ENCODE data around the gene TIAM1.
"Not testable (repeated sequence)": the region's sequence is repeated elsewhere in the genome, so short reads cannot be mapped to it uniquely, and the experiment has no call there.

The TIAM1 gene

GRCh38 chr21:31236528-31236927 lies 107.5 kb downstream of the TIAM1 start:
- no peak for DNase-seq

GRCh38 chr21:31235671-31236450 lies 108.2 kb downstream of the TIAM1 start:
- no peak for DNase-seq

GRCh38 chr21:31234936-31235335 lies 109.1 kb downstream of the TIAM1 start:
- DNase-seq = no peak

- no peak for DNase-seq
These were observed 110.3 kb downstream of the TIAM1 start for GRCh38 chr21:31233711-31234110.

GRCh38 chr21:31232344-31232743 lies 111.7 kb downstream of the TIAM1 start:
- DNase-seq = no peak

GRCh38 chr21:31230937-31231336 lies 113.1 kb downstream of the TIAM1 start:
- no peak for DNase-seq

- DNase-seq = not testable (repeated sequence)
These were observed 115.3 kb downstream of the TIAM1 start for GRCh38 chr21:31228723-31229122.

- DNase-seq = no peak
These were observed 118.3 kb downstream of the TIAM1 start for GRCh38 chr21:31225713-31226112.

GRCh38 chr21:31222142-31222541 lies 121.9 kb downstream of the TIAM1 start:
- no peak for DNase-seq

- no peak for DNase-seq
These were observed 123.0 kb downstream of the TIAM1 start for GRCh38 chr21:31221043-31221442.

GRCh38 chr21:31220575-31220974 lies 123.5 kb downstream of the TIAM1 start:
- DNase-seq = no peak

- DNase-seq = no peak
These were observed 125.0 kb downstream of the TIAM1 start for GRCh38 chr21:31218830-31219608.

GRCh38 chr21:31216206-31216605 lies 127.9 kb downstream of the TIAM1 start:
- DNase-seq = no peak

GRCh38 chr21:31213787-31214186 lies 130.3 kb downstream of the TIAM1 start:
- DNase-seq = no peak

GRCh38 chr21:31211836-31212235 lies 132.2 kb downstream of the TIAM1 start:
- no peak for DNase-seq

- no peak for DNase-seq
These were observed 138.6 kb downstream of the TIAM1 start for GRCh38 chr21:31205412-31205811.

GRCh38 chr21:31204801-31205200 lies 139.3 kb downstream of the TIAM1 start:
- no peak for DNase-seq

- DNase-seq = no peak
These were observed 140.5 kb downstream of the TIAM1 start for GRCh38 chr21:31203431-31204054.

- no peak for DNase-seq
These were observed 142.5 kb downstream of the TIAM1 start for GRCh38 chr21:31201548-31201947.

GRCh38 chr21:31201144-31201543 lies 142.9 kb downstream of the TIAM1 start:
- no peak for DNase-seq

- DNase-seq = peak; percentile 70
These were observed 145.5 kb downstream of the TIAM1 start for GRCh38 chr21:31198575-31198974.

GRCh38 chr21:31196724-31197123 lies 147.3 kb downstream of the TIAM1 start:
- no peak for DNase-seq

- no peak for DNase-seq
These were observed 148.6 kb downstream of the TIAM1 start for GRCh38 chr21:31195334-31196015.
